Spleen (tissue), 7 donors: Measurements from ENCODE around the gene RPAIN.

Source experiments
- POLR2AphosphoS5 ChIP-seq, 3 donors: sonication (generic); formaldehyde crosslinking; IDR thresholded peaks; one replicate each; pipeline ENCODE4 v1.5.1; 2017; ENCODE audit warnings: antibody characterized with exemption in 3 of 3
- TF ChIP-seq, protein P1 (sequence below), 11 experiments: fragments of 200-600 bp in 7 of 11; fragments of 450-650 bp in 4 of 11; sonication (generic) in 4 of 11; IDR thresholded peaks in 8 of 11; conservative IDR thresholded peaks in 3 of 11; 1 replicate in 7 of 11; 2 replicates in 4 of 11; pipeline versions ENCODE4 v1.4.0 to v1.8.0; 2016 to 2021; ENCODE audit warnings: antibody characterized with exemption in 11 of 11, inconsistent platforms in 4 of 11, mild to moderate bottlenecking in 1 of 11
- donor health status: DM: no; HTN: no; CAD: no; lungs with moderate emphysema.
- donor health status: DM: no; HTN: no; CAD: no.
- donor health status: DM: no; HTN: no; CAD: no.

DNA sequence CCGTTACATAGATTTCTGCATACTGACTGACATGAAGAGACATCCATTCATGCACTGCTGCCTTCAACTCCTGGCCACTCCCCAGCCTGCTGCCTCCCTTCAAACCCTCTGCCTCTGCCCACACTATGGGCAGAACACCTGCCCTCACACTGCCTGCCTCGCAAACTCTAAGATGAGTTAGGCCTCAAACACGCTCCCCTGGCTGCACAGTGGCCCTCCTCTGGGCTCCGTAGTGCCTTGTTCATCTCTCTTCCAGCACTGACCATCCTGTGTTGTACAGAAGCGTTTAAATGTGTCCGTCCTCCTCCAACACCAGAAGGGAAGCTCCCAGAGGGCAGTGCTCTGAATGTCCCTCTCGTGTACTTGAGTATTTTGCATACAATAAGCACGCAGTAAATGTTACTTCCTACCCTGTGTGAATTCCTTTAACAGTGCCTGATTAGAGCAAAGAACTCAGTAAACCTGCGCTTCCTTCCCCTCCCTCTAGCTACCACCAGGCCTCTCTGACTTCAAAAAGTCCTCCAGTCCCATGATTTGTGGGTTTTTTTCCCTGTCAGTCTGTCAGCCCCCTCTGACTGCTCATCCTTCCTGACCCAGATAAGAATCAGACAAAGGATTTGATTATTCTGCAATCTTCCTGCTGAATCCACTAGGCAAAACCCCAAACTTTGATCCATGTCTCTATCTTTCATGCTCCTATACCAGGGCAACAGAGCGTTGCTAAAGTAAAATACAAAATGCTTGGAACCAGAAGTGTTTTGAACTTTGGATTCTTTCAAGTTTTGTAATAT, 44.9 kb downstream of the RPAIN start:
- TF ChIP-seq, protein P1, sequence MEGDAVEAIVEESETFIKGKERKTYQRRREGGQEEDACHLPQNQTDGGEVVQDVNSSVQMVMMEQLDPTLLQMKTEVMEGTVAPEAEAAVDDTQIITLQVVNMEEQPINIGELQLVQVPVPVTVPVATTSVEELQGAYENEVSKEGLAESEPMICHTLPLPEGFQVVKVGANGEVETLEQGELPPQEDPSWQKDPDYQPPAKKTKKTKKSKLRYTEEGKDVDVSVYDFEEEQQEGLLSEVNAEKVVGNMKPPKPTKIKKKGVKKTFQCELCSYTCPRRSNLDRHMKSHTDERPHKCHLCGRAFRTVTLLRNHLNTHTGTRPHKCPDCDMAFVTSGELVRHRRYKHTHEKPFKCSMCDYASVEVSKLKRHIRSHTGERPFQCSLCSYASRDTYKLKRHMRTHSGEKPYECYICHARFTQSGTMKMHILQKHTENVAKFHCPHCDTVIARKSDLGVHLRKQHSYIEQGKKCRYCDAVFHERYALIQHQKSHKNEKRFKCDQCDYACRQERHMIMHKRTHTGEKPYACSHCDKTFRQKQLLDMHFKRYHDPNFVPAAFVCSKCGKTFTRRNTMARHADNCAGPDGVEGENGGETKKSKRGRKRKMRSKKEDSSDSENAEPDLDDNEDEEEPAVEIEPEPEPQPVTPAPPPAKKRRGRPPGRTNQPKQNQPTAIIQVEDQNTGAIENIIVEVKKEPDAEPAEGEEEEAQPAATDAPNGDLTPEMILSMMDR (IDR thresholded peaks at IDR 0.05 in 8 of 11, conservative IDR thresholded peaks at IDR 0.05 in 3 of 11), result no peak
- TF ChIP-seq POLR2AphosphoS5 (IDR thresholded peaks at IDR 0.05), result no peak
